PC-3 (cell line): ENCODE measurements around the gene LMTK3. TPM values are rescaled to one million over a fixed set of nuclear protein-coding genes. Genes with fewer than 3 reads are reported as not detected.
"Not testable (repeated sequence)": the region's sequence is repeated elsewhere in the genome, so short reads cannot be mapped to it uniquely, and the experiment has no call there.

Experiments used
- ATAC-seq: fragments of 200-7000 bp; cut with Tn5 transposase; 2 replicates; pipeline ENCODE4 v1.9.1; 2020; ENCODE audit warnings: mild to moderate bottlenecking, moderate library complexity
- BruUV-seq: library from RNA; stranded (reverse); fragments of 400-500 nt; replicated peaks from 2 replicates; lab custom pipeline; 2021; lab: Mats Ljungman, UMichigan
- CTCF ChIA-PET: fragments of 300-600 bp; sonication (Branson Sonifier 250); formaldehyde crosslinking; loops from one replicate; lab custom pipeline; 2022; ENCODE audit warnings: antibody characterized with exemption; lab: Charles Lee
- POLR2A ChIA-PET: fragments of 300-600 bp; sonication (Branson Sonifier 250); formaldehyde crosslinking; loops from one replicate; lab custom pipeline; 2022; ENCODE audit warnings: antibody characterized with exemption; ENCODE audit not compliant: unreplicated experiment; lab: Charles Lee
- DNase-seq: peaks from one replicate; pipeline ENCODE4 v3.0.0-alpha.2; 2015
- H2AFZ ChIP-seq: fragments of 300-600 bp; sonication (generic); 2 replicates; pipeline ENCODE4 v1.6.0; 2016; ENCODE audit warnings: antibody characterized with exemption, low read length
- H3F3A ChIP-seq: fragments of 300-600 bp; sonication (generic); one replicate; pipeline ENCODE4 v1.6.0; 2017; ENCODE audit warnings: antibody characterized with exemption, low read length, control low read depth, mild to moderate bottlenecking; ENCODE audit not compliant: unreplicated experiment
- H3K27ac ChIP-seq: fragments of 300-600 bp; sonication (generic); 2 replicates; pipeline ENCODE4 v1.5.1; 2016; ENCODE audit warnings: mild to moderate bottlenecking, low read length
- H3K27me3 ChIP-seq: fragments of 300-600 bp; sonication (generic); 2 replicates; pipeline ENCODE4 v1.6.1; 2016; ENCODE audit warnings: low read length, mixed read lengths
- H3K36me3 ChIP-seq: fragments of 300-600 bp; sonication (generic); 2 replicates; pipeline ENCODE4 v1.6.1; 2016; ENCODE audit warnings: low read depth, mixed run types, low read length, mixed read lengths
- H3K4me1 ChIP-seq: fragments of 300-600 bp; sonication (generic); 2 replicates; pipeline ENCODE4 v1.5.1; 2016; ENCODE audit warnings: low read length; ENCODE audit not compliant: insufficient read depth
- H3K4me2 ChIP-seq: fragments of 300-600 bp; sonication (generic); 2 replicates; pipeline ENCODE4 v1.6.0; 2016; ENCODE audit warnings: low read length
- H3K4me3 ChIP-seq: fragments of 300-600 bp; sonication (generic); 2 replicates; pipeline ENCODE4 v1.5.1; 2016; ENCODE audit warnings: mild to moderate bottlenecking, low read length, mixed read lengths
- H3K79me2 ChIP-seq: fragments of 300-600 bp; sonication (generic); 2 replicates; pipeline ENCODE4 v1.6.1; 2017; ENCODE audit warnings: low read length, mixed read lengths
- H3K9ac ChIP-seq: fragments of 300-600 bp; sonication (generic); 2 replicates; pipeline ENCODE4 v1.6.0; 2016; ENCODE audit warnings: mild to moderate bottlenecking, low read length
- H3K9me2 ChIP-seq: fragments of 300-600 bp; sonication (generic); replicated peaks from 2 replicates; pipeline ENCODE4 v1.6.1; 2016; ENCODE audit warnings: mixed run types, low read length, mixed read lengths
- H3K9me3 ChIP-seq: fragments of 300-600 bp; sonication (generic); 2 replicates; pipeline ENCODE4 v1.6.1; 2016; ENCODE audit warnings: low read length, mixed read lengths
- H4K20me1 ChIP-seq: fragments of 300-600 bp; sonication (generic); 2 replicates; pipeline ENCODE4 v1.6.1; 2016; ENCODE audit warnings: low read length, mixed read lengths
- CTCF ChIP-seq: fragments of 300-600 bp; sonication (generic); conservative IDR thresholded peaks from 2 replicates; pipeline ENCODE4 v1.5.1; 2017; ENCODE audit warnings: antibody characterized with exemption, low read depth, mild to moderate bottlenecking, low read length
- EZH2 ChIP-seq: fragments of 300-600 bp; sonication (generic); IDR thresholded peaks from one replicate; pipeline ENCODE4 v1.6.1; 2017; ENCODE audit warnings: antibody characterized with exemption, mild to moderate bottlenecking, low read length; ENCODE audit not compliant: unreplicated experiment
- EZH2phosphoT487 ChIP-seq: fragments of 300-600 bp; sonication (generic); IDR thresholded peaks from 2 replicates; pipeline ENCODE4 v1.6.1; 2018; ENCODE audit warnings: mild to moderate bottlenecking, antibody characterized with exemption, low read length, borderline replicate concordance
- intact Hi-C: fragments of 100-400 bp; cut with micrococcal nuclease; formaldehyde crosslinking; loops from 2 replicates; pipeline ENCODE4 v1.9.0; 2023
- total RNA-seq: library from RNA; depleted of rRNA; stranded (reverse); fragments of >200 nt; gene quantifications from 2 replicates; pipeline ENCODE4 v1.2.3, GENCODE V29; 2014

The LMTK3 gene
- total RNA-seq, 1 experiment from 2014 or later, result 4.8 TPM

- intact Hi-C loops, result no loop called here
- no TSS peak for BruUV-seq
- ATAC-seq (peak; percentile 56), DNase-seq (peak; percentile 97)
- H3K4me2 ChIP-seq, result peak overlapping the region; percentile 79
- ChIA-PET POLR2A (interaction anchor here (0.6 kb wide), 1 partner anchor 150 kb away, joined by 20 read pairs; no protein-coding TSS in a partner anchor), CTCF (interaction anchor here (0.6 to 0.9 kb wide), 2 partner anchors 53 to 101 kb away, joined by 3 to 4 read pairs; no protein-coding TSS in a partner anchor)
- no peaks in the 10 kb centered on the region for H3K36me3 ChIP-seq
- no peaks in the 10 kb centered on the region for H4K20me1 ChIP-seq
- TF ChIP-seq EZH2phosphoT487 (no peak), EZH2 (no peak), CTCF (no peak)
- no peaks in the 10 kb centered on the region for H3K9me3 ChIP-seq
- no peaks in the 10 kb centered on the region for H3K27me3 ChIP-seq
- H3F3A ChIP-seq, result no peaks in the 10 kb centered on the region
- peak overlapping the region; percentile 35; the same call in 1 of the 2 replicates for H3K4me3 ChIP-seq
- peak overlapping the region; percentile 55 for H3K9ac ChIP-seq
- peak overlapping the region; percentile 96 for H3K27ac ChIP-seq
- peaks cover 31% of the 10 kb centered on the region for H3K4me1 ChIP-seq
- no peaks in the 10 kb centered on the region for H3K79me2 ChIP-seq
- no peak overlapping the region for H2AFZ ChIP-seq
- H3K9me2 ChIP-seq, result no peaks in the 10 kb centered on the region
These were observed 23.7 kb downstream of the LMTK3 start for GRCh38 chr19:48487948-48488347.

- ChIA-PET CTCF (interaction anchor here (0.6 to 0.9 kb wide), 2 partner anchors 54 to 101 kb away, joined by 3 to 4 read pairs; no protein-coding TSS in a partner anchor), POLR2A (interaction anchor here (0.6 kb wide), 1 partner anchor 150 kb away, joined by 20 read pairs; no protein-coding TSS in a partner anchor)
- DNase-seq (peak; percentile 33), ATAC-seq (peak; percentile 16)
- Histone ChIP-seq H3K9me3 (no peaks in the 10 kb centered on the region), H3K4me3 (peak overlapping the region; percentile 35; the same call in 1 of the 2 replicates), H3K27ac (peak overlapping the region; percentile 96), H3K9ac (peak overlapping the region; percentile 55), H2AFZ (no peak overlapping the region), H3K79me2 (no peaks in the 10 kb centered on the region), H4K20me1 (no peaks in the 10 kb centered on the region), H3K36me3 (no peaks in the 10 kb centered on the region), H3F3A (no peaks in the 10 kb centered on the region), H3K9me2 (no peaks in the 10 kb centered on the region), H3K4me2 (peak overlapping the region; percentile 77), H3K4me1 (peaks cover 31% of the 10 kb centered on the region), H3K27me3 (no peaks in the 10 kb centered on the region)
- TF ChIP-seq EZH2 (no peak), EZH2phosphoT487 (no peak), CTCF (no peak)
- intact Hi-C loops, result no loop called here
- no TSS peak for BruUV-seq
These were observed 24.1 kb downstream of the LMTK3 start for GRCh38 chr19:48487544-48487943.

GRCh38 chr19:48486706-48487105, 24.9 kb downstream of the LMTK3 start:
- H3K27ac ChIP-seq, result peak overlapping the region; percentile 96
- not testable (repeated sequence) for BruUV-seq, ATAC-seq

More at GRCh38 chr19:48486706-48487105, 24.9 kb downstream of the LMTK3 start:
- H3F3A ChIP-seq, H3K79me2 ChIP-seq, H2AFZ ChIP-seq, H3K27me3 ChIP-seq, CTCF ChIA-PET, H4K20me1 ChIP-seq, H3K4me3 ChIP-seq, intact Hi-C loops, POLR2A ChIA-PET, H3K9ac ChIP-seq, H3K4me2 ChIP-seq, H3K36me3 ChIP-seq, H3K9me2 ChIP-seq, H3K9me3 ChIP-seq: not testable (repeated sequence)
- peak; percentile 40 for DNase-seq
- H3K4me1 ChIP-seq, result peaks cover 28% of the 10 kb centered on the region
